GM10266 (cell line): ENCODE results near the gene TMIGD1.
"Not testable (repeated sequence)": the region's sequence is repeated elsewhere in the genome, so short reads cannot be mapped to it uniquely, and the experiment has no call there.

ENCODE experiments used
- DNase-seq: peaks from one replicate; pipeline ENCODE4 v3.0.0; 2012; ENCODE audit errors: extremely low spot score
- CTCF ChIP-seq: IDR thresholded peaks from 2 replicates; pipeline ENCODE4 v1.5.1; 2012; ENCODE audit warnings: mild to moderate bottlenecking, low read depth; ENCODE audit not compliant: control insufficient read depth, insufficient read depth; ENCODE audit errors: missing control alignments

TMIGD1 gene

DNA sequence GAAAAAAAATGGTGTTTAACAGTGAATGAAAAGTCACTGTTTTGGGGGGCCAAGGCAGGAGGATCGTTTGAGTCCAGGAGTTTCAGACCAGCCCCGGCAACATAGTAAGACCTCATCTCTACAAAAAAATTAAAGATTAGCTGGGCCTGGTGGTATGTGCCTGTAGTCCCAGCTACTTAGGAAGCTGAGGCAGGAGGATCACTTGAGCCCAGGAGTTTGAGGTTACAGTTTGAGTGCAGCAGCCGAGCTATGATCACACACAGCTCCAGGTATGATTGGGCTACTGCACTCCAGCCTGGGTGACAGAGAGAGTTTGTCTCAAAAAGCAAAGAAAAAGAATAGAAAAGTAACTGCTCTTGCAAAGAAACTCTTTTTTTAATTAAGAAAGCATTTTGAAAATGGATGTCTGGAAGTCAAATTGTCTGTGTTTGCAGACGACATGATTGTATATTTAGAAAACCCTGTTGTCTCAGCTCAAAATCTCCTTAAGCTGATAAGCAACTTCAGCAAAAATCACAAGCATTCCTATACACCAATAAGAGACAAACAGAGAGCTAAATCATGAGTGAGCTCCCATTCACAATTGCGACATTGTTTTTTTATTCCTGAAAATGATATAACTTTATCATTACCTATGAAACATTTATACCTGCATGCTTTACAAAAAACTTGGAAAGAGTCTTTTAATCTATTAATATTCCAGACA is 24.4 kb upstream of the TMIGD1 start:
- DNase-seq, result no peak
- no peak for TF ChIP-seq CTCF

DNA sequence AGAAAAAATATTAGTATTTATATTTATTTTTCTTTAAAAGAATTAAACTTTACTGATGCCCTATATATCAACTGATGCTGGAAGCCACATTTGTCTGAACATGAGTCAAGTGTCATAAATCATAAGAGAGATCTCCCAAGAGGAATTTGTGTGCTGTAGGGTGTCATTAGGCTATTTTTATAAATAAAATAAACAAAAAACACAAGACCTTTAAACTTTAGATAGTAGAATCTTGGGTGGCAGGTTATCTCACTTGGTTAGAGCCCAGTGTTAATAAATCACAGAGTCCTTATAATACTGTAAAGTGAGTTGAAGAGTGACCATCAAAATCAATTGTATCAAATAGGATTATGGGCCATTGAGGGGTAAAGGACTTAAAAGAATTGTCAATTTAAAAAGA is 23.6 kb upstream of the TMIGD1 start:
- TF ChIP-seq CTCF, result no peak
- DNase-seq, result no peak

DNA sequence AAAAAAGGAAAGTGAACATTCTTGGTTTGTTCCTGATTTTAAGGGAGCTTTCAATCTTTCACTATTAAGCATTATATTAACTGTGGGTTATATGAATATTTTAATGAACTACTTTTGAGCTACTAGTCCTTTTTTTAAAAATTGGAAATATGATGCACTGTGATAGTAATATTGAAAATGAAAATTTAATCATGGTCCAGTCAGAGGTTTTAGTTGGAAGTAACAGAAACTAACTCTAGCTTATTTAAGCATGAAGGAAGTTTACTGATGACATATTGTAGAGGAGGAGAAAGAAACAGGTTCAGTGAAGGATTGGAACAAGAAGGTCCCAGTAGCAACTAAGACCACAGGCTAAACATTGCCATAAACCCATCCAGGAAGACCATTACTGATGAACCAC is 20.8 kb upstream of the TMIGD1 start:
- DNase-seq, result no peak
- TF ChIP-seq CTCF, result no peak

DNA sequence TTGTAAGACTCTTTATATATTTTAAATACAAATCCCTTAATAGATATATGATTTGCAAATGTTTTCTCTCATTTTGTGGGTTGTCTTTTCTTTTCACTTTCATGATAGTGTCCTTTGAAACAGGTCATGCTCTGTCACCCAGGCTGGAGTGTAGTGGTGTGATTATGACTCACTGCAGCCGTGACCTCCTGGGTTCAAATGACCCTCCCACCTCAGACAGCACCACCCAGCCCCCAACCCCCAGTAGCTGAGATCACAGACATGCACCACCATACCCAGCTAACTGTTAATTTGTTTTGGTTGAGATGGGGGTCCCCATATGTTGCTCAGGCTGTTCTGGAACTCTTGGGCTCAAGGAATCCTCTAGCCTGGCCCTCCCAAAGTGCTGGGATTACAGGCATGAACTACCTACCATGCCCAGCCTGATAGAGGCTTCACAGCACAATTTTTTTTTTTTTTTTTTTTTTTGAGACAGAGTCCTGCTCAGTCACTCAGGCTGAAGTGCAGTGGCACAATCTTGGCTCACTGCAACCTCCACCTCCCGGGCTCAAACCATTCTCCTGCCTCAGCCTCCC is 18.5 kb upstream of the TMIGD1 start:
- no peak for TF ChIP-seq CTCF
- no peak for DNase-seq

DNA sequence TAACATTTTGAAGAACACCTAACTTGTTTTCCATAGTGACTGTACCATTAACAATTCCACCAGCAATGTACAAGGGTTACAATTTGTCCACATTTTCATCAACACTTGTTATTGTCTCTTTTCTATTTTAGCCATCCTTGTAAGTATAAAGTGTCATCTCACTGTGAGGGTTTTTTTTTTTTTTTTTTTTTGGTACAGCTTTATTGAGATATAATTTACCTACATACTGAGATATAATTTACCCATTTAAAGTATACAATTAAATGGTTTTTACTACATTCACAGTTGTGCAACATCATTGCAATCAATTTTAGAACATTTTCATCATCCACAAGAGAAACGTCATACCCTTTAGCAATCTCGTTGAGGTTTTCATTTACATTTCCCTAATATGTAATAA is 17.9 kb upstream of the TMIGD1 start:
- no peak for DNase-seq
- no peak for TF ChIP-seq CTCF

GRCh38 chr17:30351263-30351662 is 17.4 kb upstream of the TMIGD1 start:
- DNase-seq, result not testable (repeated sequence)

- TF ChIP-seq CTCF, result no peak
- no peak for DNase-seq
Observed at GRCh38 chr17:30349252-30349651, 15.4 kb upstream of the TMIGD1 start.
